Hepatocyte (in vitro differentiated cells): ENCODE data around the gene BRMS1L.

Experiments used
- CTCF ChIP-seq: fragments of 200-600 bp; sonication (generic); IDR thresholded peaks from 2 replicates; pipeline ENCODE4 v1.5.1; 2016; ENCODE audit warnings: antibody characterized with exemption, mild to moderate bottlenecking; ENCODE audit not compliant: poor library complexity
- EZH2 ChIP-seq: fragments of 200-600 bp; sonication (generic); IDR thresholded peaks from 2 replicates; pipeline ENCODE4 v1.6.1; 2016; ENCODE audit warnings: antibody characterized with exemption, mild to moderate bottlenecking, borderline replicate concordance

- TF ChIP-seq CTCF = no peak
- no peak for TF ChIP-seq EZH2
Observed at GRCh38 chr14:35865611-35866324, 39.6 kb downstream of the BRMS1L start.
